ENCODE results near the gene NEGR1.

- TF ChIP-seq CTCF (IDR thresholded peaks at IDR 0.05) = no peak
- TF ChIP-seq POLR2A (IDR thresholded peaks at IDR 0.05) = no peak
Observed at GRCh38 chr1:71881611-71882010, 400.7 kb downstream of the NEGR1 start.

Data from Peyer's patch (tissue), 4 donors.